Colonic mucosa (tissue), 4 donors: ENCODE data around the gene BICC1. TPM values are rescaled to one million over a fixed set of nuclear protein-coding genes. Genes with fewer than 3 reads are reported as not detected.

ENCODE experiments used
- DNase-seq: peaks from one replicate; pipeline ENCODE4 v3.0.0-alpha.2; 2020
- H3K27ac ChIP-seq: fragments of 200-600 bp; one replicate; pipeline ENCODE4 v1.8.0; 2021
- H3K27me3 ChIP-seq: fragments of 200-600 bp; one replicate; pipeline ENCODE4 v1.8.0; 2021
- H3K36me3 ChIP-seq: fragments of 200-600 bp; one replicate; pipeline ENCODE4 v1.8.0; 2021
- H3K4me1 ChIP-seq: fragments of 200-600 bp; one replicate; pipeline ENCODE4 v1.8.0; 2021; ENCODE audit warnings: mild to moderate bottlenecking
- H3K4me3 ChIP-seq: fragments of 200-600 bp; one replicate; pipeline ENCODE4 v1.8.0; 2021
- H3K9ac ChIP-seq, 2 donors: one replicate each; pipeline ENCODE4 v1.7.0; 2013; ENCODE audit warnings: control low read depth in 2 of 2, low read depth in 2 of 2, low read length in 2 of 2
- H3K9me3 ChIP-seq: fragments of 200-600 bp; one replicate; pipeline ENCODE4 v1.8.0; 2021
- CTCF ChIP-seq: fragments of 200-600 bp; IDR thresholded peaks from one replicate; pipeline ENCODE4 v1.8.0; 2022; ENCODE audit warnings: antibody characterized with exemption, mild to moderate bottlenecking
- intact Hi-C: fragments of 100-400 bp; cut with DNase I; formaldehyde crosslinking; loops from one replicate; pipeline ENCODE4 v1.14.1; 2022
- total RNA-seq, 2 donors: library from RNA; stranded (reverse); fragmentation: NEBNext Ultra II Directional in 1 of 2; extraction: Animal tissue kit (Norgen Biotek cat#: 25700) in 1 of 2; gene quantifications; one replicate each; pipeline ENCODE4 v1.2.1, GENCODE V29; 2021
- donor health status: healthy.
- donor health status: DM: no; HTN: no; CAD: no.
- donor health status: DM: no; HTN: no; CAD: no.

Gene BICC1
- total RNA-seq, 2 donors from 2014 or later = 1.3 to 2.9 TPM

GRCh38 chr10:58555170-58555929 is 42.7 kb downstream of the BICC1 start:
- no peaks in the 10 kb centered on the region for H3K27me3 ChIP-seq
- no peak for TF ChIP-seq CTCF
- H3K9me3 ChIP-seq = no peaks in the 10 kb centered on the region
- no peak for DNase-seq
- intact Hi-C loops = no loop called here
- H3K4me3 ChIP-seq = no peak overlapping the region
- H3K36me3 ChIP-seq = no peaks in the 10 kb centered on the region
- no peak overlapping the region for H3K27ac ChIP-seq
- H3K4me1 ChIP-seq = no peaks in the 10 kb centered on the region
- H3K9ac ChIP-seq = no peak overlapping the region

GRCh38 chr10:58555930-58556311 is 43.2 kb downstream of the BICC1 start:
- DNase-seq = no peak
- intact Hi-C loops = no loop called here
- Histone ChIP-seq H3K27ac (no peak overlapping the region), H3K36me3 (no peaks in the 10 kb centered on the region), H3K27me3 (no peaks in the 10 kb centered on the region), H3K4me1 (no peaks in the 10 kb centered on the region), H3K9me3 (no peaks in the 10 kb centered on the region), H3K9ac (no peak overlapping the region), H3K4me3 (no peak overlapping the region)
- no peak for TF ChIP-seq CTCF

- Histone ChIP-seq H3K9ac (no peak overlapping the region), H3K9me3 (no peaks in the 10 kb centered on the region), H3K27ac (no peak overlapping the region), H3K36me3 (no peaks in the 10 kb centered on the region), H3K27me3 (no peaks in the 10 kb centered on the region), H3K4me3 (no peak overlapping the region), H3K4me1 (no peaks in the 10 kb centered on the region)
- intact Hi-C loops = no loop called here
- no peak for TF ChIP-seq CTCF
- no peak for DNase-seq
Observed at GRCh38 chr10:58556516-58557165, 44.0 kb downstream of the BICC1 start.

- Histone ChIP-seq H3K27ac (no peak overlapping the region), H3K36me3 (no peaks in the 10 kb centered on the region), H3K9ac (no peak overlapping the region), H3K9me3 (no peaks in the 10 kb centered on the region), H3K27me3 (no peaks in the 10 kb centered on the region), H3K4me1 (no peaks in the 10 kb centered on the region), H3K4me3 (no peak overlapping the region)
- no peak for DNase-seq
- no peak for TF ChIP-seq CTCF
- intact Hi-C loops = no loop called here
Observed at GRCh38 chr10:58557714-58558113, 45.0 kb downstream of the BICC1 start.

GRCh38 chr10:58560068-58560467 is 47.4 kb downstream of the BICC1 start:
- H3K4me3 ChIP-seq = no peak overlapping the region
- TF ChIP-seq CTCF = no peak
- intact Hi-C loops = no loop called here
- no peaks in the 10 kb centered on the region for H3K36me3 ChIP-seq
- H3K27me3 ChIP-seq = no peaks in the 10 kb centered on the region
- no peak overlapping the region for H3K9ac ChIP-seq
- no peaks in the 10 kb centered on the region for H3K4me1 ChIP-seq
- no peaks in the 10 kb centered on the region for H3K9me3 ChIP-seq
- no peak overlapping the region for H3K27ac ChIP-seq
- DNase-seq = no peak
